ENCODE measurements around the gene USP37.

USP37 gene

DNA sequence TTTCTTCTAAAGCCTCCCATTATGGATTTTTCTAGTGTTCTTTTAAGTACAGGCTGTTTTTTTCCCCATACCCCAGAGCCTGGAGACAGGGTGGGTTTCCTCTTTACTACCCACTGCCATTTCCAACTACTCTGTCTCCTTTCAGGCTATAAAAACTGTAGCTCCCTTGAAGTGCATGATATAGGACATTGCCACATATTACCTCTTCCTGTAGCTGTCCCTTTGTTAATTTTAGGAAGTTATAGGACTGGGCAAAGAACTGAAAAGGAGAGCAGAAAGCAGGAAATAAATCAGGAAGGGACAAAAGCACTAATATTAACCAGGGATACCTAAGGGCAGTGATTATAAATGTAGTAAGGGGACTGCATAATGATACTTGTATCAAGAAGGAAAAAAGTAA is 95.2 kb downstream of the USP37 start:
- no peak for DNase-seq (ENCODE audit: low read depth)

DNA sequence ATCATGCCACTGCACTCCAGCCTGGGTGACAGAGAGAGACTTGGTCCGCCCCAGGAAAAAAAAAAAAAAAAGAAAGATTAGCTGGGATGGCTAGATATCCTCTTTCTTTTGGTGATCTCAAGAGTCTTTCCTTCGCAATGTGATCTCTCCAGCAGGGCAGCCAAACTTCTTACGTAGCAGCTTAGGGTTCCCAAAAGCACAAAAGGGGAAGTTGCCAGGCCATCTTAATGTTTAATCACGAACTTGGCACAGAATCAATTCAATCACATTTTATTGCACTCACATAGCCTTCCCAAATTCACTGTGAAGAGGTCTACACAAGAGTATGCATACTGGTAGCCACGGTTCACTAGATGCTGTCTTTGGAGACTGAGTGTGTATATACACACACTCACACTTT is 96.2 kb downstream of the USP37 start:
- no peak for DNase-seq (ENCODE audit: low read depth)

GRCh38 chr2:218471036-218471435 is 97.1 kb downstream of the USP37 start:
- DNase-seq (ENCODE audit: low read depth): no peak

DNA sequence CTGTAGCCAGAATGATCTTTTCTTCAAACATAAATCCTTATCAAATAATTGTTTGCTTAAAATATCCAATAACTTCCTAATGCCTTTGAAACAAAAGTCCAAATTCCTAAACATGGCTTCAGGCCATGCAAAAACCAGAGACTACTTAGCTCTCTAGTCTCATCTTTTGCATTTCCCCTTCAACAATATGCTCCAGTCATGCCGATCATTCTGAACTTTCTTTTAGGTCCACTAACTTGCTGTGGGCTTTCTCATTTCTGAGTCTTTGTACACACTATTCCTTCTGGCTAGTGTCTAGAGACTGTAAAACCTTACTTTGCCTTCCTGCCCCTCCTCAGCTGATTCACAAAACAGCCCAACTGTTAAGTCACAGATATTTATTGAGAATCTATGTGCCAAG is 97.7 kb downstream of the USP37 start:
- DNase-seq (ENCODE audit: low read depth): no peak

- no peak for DNase-seq (ENCODE audit: low read depth)
Measured at GRCh38 chr2:218465987-218466633, 102.0 kb downstream of the USP37 start.

GRCh38 chr2:218458598-218458997 is 109.6 kb downstream of the USP37 start:
- no peak for DNase-seq (ENCODE audit: low read depth)

GRCh38 chr2:218456849-218457248 is 111.3 kb downstream of the USP37 start:
- DNase-seq (ENCODE audit: low read depth): no peak

- DNase-seq (ENCODE audit: low read depth): no peak
Measured at GRCh38 chr2:218452079-218452478, 116.1 kb downstream of the USP37 start.

DNA sequence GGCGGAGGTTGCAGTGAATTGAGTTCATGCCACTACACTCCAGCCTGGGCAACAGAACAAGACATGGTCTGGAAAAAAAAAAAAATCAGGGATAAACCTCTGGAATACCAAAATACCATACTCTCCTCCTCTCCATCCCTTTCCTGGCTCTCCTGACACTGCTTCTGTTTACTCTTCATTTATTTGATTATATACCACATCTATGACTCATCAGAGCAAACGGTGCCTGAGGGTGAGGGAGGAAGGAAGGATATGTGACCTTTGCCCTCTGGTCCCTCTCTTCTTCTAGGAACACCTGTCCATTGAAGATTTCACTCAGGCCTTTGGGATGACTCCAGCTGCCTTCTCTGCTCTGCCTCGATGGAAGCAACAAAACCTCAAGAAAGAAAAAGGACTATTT is 119.2 kb downstream of the USP37 start:
- no peak for DNase-seq (ENCODE audit: low read depth)

GRCh38 chr2:218447072-218447471 is 121.1 kb downstream of the USP37 start:
- DNase-seq (ENCODE audit: low read depth): no peak

- no peak for DNase-seq (ENCODE audit: low read depth)
Measured at GRCh38 chr2:218446547-218446946, 121.6 kb downstream of the USP37 start.

GRCh38 chr2:218445602-218446001 is 122.5 kb downstream of the USP37 start:
- DNase-seq (ENCODE audit: low read depth): no peak

- DNase-seq (ENCODE audit: low read depth): no peak
Measured at GRCh38 chr2:218444692-218445357, 123.3 kb downstream of the USP37 start.

- DNase-seq (ENCODE audit: low read depth): no peak
Measured at GRCh38 chr2:218438596-218438995, 129.6 kb downstream of the USP37 start.

- no peak for DNase-seq (ENCODE audit: low read depth)
Measured at GRCh38 chr2:218437969-218438368, 130.2 kb downstream of the USP37 start.

DNA sequence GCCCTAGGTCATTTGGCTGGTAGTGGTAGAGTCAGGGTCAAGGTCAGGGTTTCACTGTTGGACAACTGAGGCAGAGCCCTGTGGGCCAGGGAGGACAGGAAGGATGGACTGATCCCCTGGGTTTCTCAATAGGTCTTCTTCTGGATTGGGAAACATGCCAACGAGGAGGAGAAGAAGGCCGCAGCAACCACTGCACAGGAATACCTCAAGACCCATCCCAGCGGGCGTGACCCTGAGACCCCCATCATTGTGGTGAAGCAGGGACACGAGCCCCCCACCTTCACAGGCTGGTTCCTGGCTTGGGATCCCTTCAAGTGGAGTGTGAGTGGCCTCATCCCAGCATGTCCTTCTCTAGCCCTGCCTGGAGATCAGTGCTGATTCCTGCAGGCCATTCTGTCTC is 131.2 kb downstream of the USP37 start:
- no peak for DNase-seq (ENCODE audit: low read depth)

GRCh38 chr2:218435003-218435982 is 132.9 kb downstream of the USP37 start:
- no peak for DNase-seq (ENCODE audit: low read depth)

DNA sequence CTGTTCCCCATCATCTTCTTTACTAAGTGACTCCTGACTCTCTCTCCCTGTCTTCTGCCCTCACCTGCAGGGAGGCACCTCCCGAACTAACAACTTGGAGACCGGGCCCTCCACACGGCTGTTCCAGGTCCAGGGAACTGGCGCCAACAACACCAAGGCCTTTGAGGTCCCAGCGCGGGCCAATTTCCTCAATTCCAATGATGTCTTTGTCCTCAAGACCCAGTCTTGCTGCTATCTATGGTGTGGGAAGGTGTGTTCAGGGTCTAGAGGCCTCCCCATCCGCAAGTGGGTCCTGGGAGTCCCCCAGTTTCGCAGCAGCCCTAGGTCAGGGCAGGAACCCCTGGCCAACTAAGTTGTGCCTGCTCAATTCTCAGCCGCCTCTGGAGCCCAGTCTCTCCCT is 133.7 kb downstream of the USP37 start:
- no peak for DNase-seq (ENCODE audit: low read depth)

DNA sequence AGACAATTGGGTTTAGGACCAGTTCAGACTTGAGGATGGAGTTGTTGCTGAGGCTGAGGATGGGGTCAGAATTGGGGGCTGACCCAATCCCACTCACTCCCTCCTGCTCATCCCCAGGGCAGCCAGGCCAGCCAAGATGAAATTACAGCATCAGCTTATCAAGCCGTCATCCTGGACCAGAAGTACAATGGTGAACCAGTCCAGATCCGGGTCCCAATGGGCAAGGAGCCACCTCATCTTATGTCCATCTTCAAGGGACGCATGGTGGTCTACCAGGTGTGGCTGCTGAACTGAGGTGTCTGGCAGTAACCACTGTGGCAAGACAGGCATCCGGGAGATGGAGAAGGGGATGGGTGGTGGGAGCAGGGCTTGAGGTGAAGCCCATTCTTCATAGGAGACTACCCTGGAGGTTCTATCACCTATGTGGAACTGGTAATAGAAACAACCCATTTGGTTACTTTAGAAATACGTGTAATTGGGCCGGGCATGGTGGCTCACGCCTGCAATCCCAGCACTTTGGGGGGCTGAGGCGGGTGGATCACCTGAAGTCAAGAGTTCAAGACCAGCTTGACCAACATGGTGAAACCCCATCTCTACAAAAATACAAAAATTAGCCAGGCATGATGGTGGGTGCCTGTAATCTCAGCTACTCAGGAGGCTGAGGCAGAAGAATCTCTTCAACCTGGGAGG is 135.3 kb downstream of the USP37 start:
- no peak for DNase-seq (ENCODE audit: low read depth)

- no peak for DNase-seq (ENCODE audit: low read depth)
Measured at GRCh38 chr2:218431878-218432277, 136.3 kb downstream of the USP37 start.

DNA sequence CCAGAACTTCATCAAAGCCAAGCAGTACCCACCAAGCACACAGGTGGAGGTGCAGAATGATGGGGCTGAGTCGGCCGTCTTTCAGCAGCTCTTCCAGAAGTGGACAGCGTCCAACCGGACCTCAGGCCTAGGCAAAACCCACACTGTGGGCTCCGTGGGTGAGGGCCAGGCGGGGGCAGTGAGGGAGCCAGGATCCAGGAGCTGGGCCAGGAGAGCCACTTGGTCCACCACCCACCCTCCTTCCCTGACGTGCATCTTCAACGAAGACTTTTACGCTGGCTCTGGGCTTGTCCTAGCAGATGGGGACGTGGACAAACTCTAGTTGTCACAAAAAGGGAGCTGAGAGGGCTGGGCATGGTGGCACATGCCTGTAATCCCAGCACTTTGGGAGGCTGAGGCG is 137.4 kb downstream of the USP37 start:
- DNase-seq (ENCODE audit: low read depth): no peak

Data from stimulated activated CD8-positive, alpha-beta memory T cell treated with anti-CD3 and anti-CD28 coated beads, Interleukin-7, amount 100 ng/mL, for 24 hours (primary cell).